Hippocampal formation (tissue), 2 donors: ENCODE data around the gene MRPL20.
"Not testable (repeated sequence)": the region's sequence is repeated elsewhere in the genome, so short reads cannot be mapped to it uniquely, and the experiment has no call there.

Source experiments
- DNase-seq, 2 donors: peaks; one replicate each; lab custom pipeline; 2025; lab: John Stamatoyannopoulos, UW

Gene MRPL20

DNA sequence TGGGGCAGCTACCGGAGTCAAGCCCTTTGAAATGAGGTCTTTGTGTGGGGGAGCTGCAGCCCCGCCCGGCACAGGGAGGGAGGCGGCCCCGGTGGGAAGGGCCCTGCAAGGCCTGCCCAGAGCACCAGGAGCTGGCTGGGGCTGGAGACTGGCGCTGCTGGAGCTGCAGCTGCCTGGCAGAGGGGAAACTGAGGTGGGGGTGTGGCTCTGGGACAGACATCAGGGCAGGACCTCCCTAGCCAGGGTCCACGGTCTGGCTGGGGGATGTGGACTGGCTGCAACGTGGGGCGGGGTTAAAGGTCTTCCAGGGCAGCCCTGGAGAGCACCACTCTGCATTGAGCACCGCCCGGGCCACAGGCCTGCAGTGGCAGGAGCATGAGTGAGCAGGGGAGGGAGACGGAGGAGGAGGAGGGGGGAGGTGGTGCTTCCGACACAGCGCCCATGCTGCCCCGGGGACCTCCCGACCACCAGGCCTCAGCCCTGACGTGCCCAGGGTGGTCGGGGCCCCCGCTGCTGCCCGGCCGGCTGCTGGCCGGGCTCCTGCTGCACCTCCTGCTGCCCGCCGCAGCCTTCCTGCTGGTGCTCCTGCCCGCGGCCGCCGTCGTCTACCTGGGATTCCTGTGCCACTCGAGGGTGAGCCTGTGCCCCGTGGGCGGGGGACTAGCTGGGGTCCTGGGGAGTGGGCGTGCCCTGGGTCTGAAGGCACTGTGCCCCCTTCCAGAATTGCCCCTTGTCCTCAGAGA, 18.8 kb upstream of the MRPL20 start:
- peak; percentile 66 to 83 for DNase-seq

DNA sequence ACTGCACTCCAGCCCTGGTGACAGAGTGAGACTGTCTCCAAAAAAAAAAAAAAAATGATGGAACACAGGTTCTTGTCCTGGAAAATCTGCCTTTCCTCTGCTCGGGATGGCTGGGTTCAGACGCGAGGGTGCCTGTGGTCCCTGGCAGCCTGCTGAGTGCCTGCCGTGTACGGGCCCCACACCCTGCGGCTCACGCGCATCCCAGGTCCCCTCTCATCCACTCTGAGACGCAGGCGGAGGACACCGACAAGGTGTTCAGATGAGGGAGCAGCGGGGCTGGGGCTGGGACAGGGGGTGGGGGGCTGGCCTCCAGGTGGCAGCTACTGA, 18.3 kb upstream of the MRPL20 start:
- DNase-seq, result no peak

DNA sequence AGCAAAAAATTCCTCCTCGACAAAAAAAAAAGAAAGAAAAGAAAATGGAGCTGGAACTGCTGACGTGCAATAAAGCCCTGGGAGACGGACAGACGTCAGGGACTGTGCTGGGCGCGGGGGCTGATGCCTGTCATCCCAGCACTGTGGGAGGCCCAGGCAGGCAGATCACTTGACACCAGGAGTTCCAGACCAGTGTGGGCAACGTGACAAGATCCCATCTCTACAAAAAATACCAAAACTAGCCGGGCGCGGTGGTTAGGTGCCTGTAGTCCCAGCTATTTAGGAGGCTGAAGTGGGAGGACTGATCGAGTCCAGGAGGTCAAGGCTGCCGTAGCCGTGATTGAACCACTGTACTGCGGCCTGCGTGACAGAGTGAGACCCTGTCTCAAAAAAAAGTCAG, 17.6 kb upstream of the MRPL20 start:
- no peak for DNase-seq

DNA sequence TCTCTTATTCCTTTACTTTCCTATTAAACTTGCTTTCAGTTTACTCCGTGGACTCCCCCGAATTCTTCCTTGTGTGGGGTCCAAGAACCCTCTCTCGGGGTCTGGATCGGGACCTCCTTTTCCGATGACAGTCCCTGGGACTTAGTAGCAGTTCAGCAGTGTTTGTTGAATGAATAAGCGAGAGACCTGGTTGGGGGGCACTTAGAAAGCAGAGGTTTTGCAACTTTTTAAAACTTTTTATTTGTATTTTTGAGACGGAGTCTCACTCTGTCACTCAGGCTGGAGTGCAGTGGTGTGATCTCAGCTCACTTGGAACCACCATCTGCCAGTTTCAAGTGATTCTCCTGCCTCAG, 16.1 kb upstream of the MRPL20 start:
- no peak for DNase-seq

DNA sequence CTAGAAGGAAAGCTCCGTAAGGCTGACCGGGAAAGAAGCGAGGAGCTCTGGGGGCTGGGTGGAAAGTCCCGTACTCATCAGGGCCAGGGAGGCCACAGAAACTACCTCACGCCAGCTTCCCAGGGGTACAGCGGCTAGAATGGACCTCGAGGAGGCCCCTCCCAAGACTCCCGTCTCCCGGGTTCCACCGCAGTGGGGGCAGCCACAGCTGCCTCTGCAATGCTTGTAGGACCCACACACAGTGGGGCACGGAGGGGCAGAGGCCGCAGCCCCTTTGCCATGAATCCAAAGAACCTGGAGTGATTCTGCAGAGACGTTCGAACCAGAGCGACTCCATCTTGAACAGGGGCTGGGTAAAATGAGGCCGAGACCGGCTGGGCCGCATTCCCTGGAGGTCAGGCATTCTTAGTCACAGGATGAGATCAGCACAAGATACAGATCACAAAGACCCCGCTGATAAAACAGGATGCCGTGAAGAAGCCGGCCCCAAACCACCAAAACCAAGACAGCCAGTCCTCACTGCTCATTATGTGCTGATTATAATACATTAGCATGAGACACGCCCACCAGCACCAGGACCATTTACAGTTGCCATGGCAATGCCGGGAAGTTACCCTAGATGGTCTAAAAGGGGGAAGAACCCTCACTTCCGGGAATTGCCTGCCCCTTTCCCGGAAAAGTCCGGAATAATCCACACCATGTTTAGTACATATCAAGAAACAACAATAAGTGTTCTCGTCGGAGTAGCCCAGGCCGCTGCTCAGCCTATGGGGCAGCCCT, 15.6 kb upstream of the MRPL20 start:
- DNase-seq, result no peak

DNA sequence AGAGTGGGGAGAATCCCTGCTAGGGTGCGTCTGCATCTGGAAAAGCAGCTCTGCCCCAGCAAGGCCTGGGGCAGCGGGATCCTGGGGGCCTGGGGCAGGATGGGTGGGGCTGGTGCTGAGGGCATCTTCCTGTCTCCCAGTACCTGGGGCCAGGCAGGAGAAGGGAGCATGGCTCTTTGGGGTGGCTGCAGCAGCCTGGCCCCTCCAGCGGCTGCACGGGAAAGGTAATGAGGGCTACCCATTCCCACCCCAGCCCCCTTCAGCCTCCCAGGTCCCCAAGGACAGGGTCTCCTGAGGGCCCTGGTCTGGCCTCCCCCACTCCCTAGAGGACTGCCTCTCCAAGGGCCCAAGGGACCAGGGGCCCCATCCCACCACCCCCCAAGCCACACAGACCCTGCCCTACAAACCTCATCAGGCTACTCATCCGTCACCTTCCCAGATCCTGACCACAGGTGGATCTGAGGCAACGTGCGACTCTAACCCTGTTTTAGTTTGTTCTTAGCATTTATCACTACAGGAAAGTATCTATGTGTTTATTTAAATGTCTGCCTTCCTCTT, 14.9 kb upstream of the MRPL20 start:
- DNase-seq, result no peak

DNA sequence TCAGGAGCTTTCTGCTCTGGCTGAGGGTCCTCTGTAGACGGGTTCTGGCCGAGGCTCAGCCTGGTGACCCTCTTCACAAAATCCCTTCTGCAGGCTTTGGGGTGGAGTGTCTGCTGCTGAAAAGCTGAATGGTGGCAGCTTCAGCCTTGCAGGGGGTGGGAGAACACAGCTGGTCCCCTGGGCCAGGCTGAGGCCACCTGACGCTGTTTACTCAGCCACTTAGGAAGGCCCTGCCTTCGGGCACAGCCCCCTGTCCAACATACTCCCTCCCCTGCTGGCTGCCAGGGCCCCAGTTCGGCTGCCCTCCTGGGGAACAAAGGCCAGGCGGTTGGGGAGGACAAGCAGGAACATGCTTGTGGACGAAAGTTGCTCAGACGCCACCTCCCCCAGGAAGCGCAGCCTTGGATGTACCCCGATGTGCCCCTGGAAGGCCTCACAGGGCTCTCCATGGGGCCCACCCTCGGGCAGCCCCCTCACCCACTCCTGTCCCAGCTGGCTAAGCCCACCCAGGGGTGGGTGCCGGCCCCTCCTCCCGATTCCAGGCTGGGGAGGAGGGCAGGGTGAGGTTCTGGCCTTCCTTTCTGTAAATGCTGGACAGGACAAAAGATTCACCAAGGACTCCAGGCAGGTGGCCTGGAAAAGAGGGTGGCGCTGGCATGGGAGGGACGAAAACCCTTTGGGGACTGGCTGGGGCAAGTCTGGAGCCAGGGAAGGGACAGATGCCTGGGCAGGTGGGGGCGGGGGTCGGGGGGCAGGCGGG, 14.2 kb upstream of the MRPL20 start, which contains the start of gene ANKRD65:
TSS of gene ANKRD65 (minus strand) at position 130 of the 760 bp plus-strand sequence. CDS start 271 bp downstream, outside the sequence.
- peak; percentile 36 to 39 for DNase-seq

DNA sequence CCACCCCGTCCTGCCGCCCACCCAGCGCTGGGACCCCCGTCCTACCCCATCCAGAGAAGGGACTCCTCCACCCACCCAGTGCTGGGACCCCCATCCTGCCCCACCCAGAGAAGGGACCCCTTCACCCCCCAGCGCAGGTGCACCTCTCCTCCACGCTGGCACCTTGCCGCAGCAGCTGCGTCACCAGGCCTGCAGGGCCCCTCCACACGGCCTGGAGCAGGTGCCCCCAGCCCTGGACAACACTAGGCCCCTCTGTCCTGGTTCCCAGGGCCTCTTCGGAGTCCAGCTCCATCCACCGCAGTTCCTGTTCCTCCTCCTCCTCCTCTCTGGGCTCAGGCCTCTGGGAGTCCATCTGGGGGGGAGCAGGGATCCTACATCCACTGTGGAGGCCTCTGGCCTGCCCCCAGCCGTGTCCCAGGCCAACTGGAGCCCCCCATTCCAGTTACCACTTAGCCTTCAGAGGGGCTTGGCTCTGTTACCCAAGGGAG, 13.6 kb upstream of the MRPL20 start:
- DNase-seq, result no peak

DNA sequence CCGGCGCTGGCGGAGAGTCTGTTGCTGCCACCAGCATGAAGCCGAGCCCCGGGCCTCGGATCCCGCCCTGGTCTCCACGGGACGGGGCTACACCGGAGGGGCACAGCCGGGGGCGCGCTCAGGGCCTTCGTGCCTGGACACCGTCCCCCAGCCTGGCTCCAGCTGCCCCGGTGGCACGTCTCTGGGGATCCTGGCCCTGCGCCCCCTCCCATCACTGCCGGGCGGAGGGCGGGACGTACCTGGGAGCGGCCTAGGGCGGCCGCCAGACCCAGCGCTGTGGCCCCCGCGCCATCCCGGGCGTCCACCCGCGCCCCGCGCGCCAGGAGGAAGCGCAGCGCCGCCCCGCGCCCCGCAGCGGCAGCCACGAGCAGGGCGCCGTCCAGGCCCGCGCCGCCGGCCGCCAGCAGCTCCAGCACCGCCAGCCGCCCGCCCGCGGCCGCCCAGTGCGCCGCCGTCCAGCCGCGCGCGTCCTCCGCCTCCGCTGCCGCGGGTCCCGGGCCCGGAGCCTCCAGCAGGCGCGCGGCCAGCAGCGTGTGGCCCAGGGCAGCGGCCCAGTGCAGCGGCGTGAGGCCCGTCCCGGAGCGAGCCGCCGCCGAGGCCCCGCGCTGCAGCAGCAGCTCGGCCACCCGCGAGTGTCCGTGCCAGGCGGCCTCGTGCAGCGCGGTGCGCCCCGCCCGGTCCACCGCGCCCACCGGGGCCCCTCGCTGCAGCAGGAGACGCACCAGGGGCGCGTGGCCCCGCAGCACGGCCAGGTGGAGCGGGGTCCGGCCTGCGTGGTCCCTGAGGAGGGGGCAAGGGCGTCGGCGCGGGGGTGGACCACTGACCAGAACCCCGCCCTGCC, 12.9 kb upstream of the MRPL20 start:
- peak in 1 of 2 donors; percentile 29 for DNase-seq

DNA sequence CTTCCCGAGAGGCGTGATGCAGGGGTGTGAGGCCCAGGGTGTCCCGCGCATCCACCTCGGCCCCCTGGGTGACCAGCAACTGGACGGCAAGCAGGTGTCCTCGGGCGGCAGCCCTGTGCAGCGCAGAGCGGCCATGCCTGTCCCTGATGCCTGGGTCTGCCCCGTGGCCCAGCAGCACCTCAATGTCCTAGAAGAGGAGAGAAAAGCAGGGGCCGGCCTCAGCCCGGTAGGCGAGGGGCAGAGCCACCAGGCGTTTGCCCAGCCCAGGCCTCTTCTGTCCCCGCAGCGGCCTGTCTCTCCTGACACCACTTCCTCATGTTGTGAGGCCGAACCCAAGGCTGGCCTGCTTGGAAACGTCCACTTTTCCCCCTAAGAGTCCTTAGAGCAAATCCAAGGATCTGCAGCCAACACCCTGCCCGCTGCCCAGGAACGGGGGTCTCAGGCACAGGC, 12.3 kb upstream of the MRPL20 start:
- DNase-seq, result no peak

DNA sequence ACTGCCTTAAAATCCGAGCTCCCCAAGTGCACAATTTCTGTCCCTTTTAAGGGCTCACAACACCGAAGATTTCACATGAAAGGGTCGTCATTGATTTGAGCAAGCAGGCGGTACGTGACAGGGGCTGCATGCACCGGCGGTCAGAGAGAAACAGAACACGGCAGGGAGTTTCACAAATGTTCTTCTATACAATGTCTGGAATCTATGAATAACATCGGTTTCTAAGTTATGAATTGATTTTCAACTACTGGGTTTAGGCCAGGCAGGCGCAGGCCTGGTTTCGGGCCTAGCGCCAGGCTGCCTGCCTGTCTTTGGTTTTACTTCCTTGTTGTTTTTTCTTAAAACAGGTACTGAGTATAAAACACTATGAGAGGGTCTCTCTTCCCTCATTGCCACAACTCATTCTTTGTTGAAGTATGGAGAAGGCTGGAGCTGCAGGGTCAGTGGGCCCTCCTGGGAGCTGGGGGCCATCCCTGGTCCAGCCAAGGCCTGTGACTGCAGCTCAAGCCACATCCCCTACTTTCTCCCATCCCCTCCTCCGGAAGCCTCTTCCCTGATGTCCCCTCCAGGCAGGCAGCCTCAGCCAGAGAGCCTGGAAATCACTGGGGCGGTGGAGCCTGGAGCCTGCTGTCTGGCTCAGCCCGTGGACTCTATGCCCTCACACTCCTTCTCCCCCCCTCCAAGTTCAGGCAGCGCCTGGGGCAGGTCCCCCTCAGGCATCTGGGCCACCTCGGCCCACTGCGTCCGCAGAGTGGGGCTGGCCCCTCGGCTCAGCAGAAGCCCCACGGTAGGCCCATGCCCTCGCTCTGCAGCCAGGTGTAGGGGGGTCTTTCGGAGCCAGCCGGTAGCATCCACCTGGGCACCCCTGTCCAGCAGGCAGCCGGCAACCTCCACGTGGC, 11.6 kb upstream of the MRPL20 start:
- DNase-seq, result no peak

DNA sequence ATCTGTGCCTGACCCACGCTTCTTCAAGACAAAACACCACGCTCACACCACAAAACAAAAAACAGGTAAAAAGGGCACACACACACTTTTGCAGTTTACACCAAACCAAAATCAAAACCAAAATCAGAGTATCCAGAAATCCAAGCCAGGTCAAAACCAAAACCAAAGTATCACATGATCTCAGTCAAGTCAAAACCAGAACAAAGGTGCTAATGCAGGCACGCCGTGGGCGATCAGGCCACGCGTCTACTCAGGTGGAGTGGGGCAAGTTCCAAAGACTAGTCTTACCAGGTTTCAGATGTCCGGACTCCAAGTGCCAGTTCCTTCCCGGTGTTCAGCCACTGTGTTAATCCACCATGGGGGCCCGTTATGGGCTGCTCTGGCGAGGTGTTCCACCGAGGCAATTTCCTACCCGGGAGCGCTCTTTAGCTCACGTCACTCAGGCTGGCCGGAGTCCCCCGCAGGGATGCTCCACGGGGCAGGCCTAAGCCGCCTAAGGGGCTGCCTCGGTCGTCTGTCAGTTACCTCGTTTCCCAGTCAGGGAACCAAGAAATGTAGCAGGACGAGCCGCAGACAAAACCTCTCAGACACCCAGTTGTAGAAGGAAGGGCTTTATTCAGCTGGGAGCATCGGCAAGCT, 10.9 kb upstream of the MRPL20 start:
- DNase-seq, result not testable (repeated sequence)

DNA sequence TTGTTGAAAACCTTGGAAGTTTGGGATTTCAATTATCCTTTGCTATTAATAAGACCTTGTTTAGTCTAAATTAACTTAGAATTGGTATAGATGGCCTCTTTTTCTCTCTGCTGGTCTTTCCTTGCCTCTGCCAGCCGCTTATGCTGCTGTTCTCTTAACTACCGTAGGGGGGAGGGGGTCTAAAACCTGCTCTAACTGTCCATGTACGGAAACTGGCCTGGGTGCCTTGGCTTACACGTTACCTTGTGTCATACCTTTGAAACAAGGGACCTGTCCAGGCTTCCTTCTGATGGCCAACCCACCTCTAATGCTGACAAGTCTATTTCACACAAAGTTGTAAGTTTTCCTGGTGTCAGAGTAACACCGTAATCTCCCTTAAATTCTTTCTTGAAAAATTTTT, 10.3 kb upstream of the MRPL20 start:
- not testable (repeated sequence) for DNase-seq

DNA sequence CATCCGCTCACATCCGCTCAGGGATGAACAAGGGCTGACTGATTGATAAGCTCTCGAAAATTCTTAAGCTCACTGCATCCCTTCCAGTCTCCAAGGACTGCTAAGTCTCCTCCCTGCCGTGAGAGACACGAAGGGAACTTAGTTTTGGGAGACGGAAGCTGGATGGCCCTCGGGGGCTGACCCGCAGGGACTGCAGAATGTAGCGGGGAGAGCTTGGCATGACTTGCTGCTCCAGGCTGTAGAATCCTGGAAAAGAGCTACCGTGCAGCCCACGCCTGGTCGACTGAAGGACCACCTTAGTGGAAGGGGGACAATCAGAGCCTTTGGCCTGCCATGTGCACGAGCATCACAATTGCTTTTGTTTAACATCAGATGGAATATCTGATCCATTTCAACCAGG, 8.7 kb upstream of the MRPL20 start:
- no peak for DNase-seq

DNA sequence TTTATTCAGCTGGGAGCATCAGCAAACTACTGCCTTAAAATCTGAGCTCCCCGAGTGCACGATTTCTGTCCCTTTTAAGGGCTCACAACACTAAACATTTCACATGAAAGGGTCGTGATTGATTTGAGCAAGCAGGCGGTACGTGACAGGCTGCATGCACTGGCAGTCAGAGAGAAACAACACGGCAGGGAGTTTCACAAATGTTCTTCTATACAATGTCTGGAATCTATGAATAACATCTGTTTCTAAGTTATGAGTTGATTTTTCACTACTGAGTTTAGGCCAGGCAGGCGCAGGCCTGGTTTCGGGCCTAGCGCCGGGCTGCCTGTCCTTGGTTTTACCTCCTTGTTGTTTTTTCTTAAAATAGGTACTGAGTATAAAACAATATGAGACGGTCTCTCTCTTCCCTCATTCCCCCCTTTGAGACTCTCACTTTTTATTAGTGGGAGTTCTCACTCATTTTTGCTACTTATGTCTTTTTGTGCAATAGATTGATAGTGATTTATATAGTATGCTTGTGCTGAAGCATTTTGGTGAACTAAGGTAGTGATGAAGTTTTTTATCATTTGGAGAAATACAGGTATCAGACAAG, 5.3 kb upstream of the MRPL20 start:
- not testable (repeated sequence) for DNase-seq

DNA sequence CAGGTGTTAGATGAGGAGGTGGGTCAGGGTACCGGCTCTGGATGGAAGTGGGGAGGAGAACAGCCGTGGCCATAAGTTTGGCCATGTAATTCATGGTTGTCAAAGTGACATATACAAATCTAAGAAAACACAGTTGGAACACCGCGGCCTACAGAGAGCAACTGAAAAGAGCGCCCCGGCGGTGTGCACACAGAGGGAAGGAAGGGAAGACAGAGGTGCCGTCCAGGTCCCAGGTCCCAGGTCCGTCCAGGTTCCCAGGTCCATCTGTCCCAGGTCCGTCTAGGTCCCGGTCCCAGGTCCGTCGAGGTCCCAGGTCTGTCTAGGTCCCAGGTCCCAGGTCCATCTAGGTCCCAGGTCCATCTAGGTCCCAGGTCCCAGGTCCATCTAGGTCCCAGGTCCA, 4.5 kb upstream of the MRPL20 start:
- DNase-seq, result no peak

DNA sequence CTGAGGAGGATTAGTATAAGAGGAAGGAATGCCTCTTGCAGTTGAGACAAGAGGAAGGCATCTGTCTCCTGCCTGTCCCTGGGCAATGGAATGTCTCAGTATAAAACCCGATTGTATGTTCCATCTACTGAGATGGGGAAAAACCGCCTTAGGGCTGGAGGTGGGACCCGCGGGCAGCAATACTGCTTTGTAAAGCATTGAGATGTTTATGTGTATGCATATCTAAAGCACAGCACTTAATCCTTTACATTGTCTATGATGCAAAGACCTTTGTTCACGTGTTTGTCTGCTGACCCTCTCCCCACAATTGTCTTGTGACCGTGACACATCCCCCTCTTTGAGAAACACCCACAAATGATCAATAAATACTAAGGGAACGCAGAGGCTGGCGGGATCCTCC, 3.1 kb upstream of the MRPL20 start:
- not testable (repeated sequence) for DNase-seq

DNA sequence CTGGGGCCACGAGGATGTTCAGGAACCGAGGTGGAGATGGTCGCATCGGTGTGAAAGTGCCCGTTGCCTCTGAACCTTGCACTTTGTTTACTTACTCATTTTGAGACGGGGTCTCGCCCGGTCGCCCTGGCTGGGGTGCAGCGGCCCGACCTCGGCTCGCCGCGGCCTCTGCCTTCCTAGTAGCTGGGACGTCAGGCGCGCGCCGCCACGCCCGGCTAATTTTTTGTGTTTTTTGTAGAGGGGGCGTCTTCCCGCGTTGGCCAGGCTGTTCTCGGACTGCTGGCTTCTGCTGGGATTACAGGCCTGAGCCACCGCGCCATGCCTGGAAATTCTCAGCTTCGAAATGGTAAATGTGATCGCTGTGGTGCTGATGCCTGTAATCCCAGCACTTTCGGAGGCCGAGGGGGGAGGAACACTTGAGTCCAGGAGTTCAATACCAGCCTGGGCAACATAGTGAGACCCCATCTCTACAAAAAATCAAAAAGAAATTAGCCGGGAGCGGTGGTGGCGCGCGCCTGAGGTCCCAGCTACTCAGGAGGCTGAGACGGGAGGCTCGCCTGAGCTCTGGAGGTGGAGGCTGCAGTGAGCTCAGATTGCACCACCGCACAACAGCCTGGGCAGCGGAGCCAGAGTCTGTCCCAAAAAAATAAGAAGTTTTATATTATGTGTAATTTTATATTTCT, 684 bp upstream of the MRPL20 start:
- DNase-seq, result no peak
